Measurements from ENCODE around the gene MAML3.

- TF ChIP-seq TCF12 (IDR thresholded peaks at IDR 0.05; ENCODE audit: low read depth): no peak
- no peak for TF ChIP-seq CREB1 (IDR thresholded peaks at IDR 0.05; ENCODE audit: low read depth)
- no peak for TF ChIP-seq YY1 (IDR thresholded peaks at IDR 0.05; ENCODE audit: low read depth)
- TF ChIP-seq EP300 (IDR thresholded peaks at IDR 0.05; ENCODE audit: borderline replicate concordance): no peak
- no peak for TF ChIP-seq RAD21 (IDR thresholded peaks at IDR 0.05; ENCODE audit: low read depth)
Observed at GRCh38 chr4:140153419-140153717, 616 bp downstream of the MAML3 start.

All from Ishikawa (cell line).